Activated naive CD4-positive, alpha-beta T cell treated with anti-CD3 and anti-CD28 coated beads, Interleukin-2, amount 10 ng/mL, durations not matched to agents 7 days and 5 days (primary cell): ENCODE measurements around the gene PAX5.

ENCODE experiments used
- CTCF ChIA-PET: fragments of 350-600 bp; sonication (Branson Sonifier 250); formaldehyde crosslinking; loops from one replicate; lab custom pipeline; 2021; ENCODE audit warnings: antibody characterized with exemption; lab: Charles Lee
- DNase-seq: peaks from one replicate; pipeline ENCODE4 v3.0.0-alpha.2; 2020
- H3K27ac Mint-ChIP-seq: one replicate; pipeline ENCODE4 v1.8.0; 2021; ENCODE audit warnings: mild to moderate bottlenecking, moderate library complexity, mixed read lengths
- H3K27me3 Mint-ChIP-seq: one replicate; pipeline ENCODE4 v1.8.0; 2021; ENCODE audit warnings: mild to moderate bottlenecking, mixed read lengths
- H3K36me3 Mint-ChIP-seq: one replicate; pipeline ENCODE4 v1.8.0; 2021; ENCODE audit warnings: mixed read lengths
- H3K4me1 Mint-ChIP-seq: one replicate; pipeline ENCODE4 v1.8.0; 2021; ENCODE audit warnings: mixed read lengths
- H3K4me3 Mint-ChIP-seq: one replicate; pipeline ENCODE4 v1.8.0; 2021; ENCODE audit warnings: mild to moderate bottlenecking, moderate library complexity, mixed read lengths
- H3K9me3 Mint-ChIP-seq: one replicate; pipeline ENCODE4 v1.8.0; 2021; ENCODE audit warnings: mixed read lengths

Gene PAX5

DNA sequence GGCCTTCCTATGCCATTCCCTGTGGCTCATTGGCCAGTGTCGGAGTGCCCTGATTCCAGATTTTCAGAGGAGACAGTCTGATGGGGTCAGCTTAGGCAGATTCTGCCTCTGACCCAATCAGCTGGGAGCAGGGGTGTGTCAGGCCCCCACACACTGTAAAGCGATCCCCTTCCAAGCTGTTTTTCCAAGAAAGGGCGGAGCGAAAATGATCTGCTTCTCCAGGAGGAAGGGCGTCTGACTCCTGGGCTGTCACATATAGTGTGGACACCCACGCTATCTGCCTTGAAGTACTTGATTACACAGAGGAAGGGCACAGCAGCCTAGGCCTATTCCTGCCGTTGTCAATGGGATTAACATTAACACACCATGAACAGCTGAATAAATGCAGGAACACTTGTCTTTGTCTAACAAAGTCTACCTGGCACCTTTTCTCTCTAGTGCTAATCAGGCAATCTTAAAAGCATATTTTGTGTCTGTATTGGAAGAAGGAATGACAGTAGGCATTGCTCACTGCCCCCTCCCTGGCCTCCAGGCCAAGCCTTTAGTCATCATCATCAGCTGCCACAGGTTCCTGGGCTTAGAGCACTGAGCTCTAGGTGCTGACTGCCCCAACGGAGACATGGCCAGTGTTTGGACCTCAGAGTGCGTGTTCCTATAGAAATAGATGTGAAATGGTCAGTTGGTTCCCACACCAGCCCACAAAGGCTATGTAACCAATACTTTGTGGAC is 242.7 kb downstream of the PAX5 start:
- Mint-ChIP-seq H3K27ac (no peak overlapping the region), H3K4me1 (no peaks in the 10 kb centered on the region), H3K27me3 (peaks cover 7% of the 10 kb centered on the region), H3K4me3 (no peak overlapping the region), H3K9me3 (peaks cover 11% of the 10 kb centered on the region), H3K36me3 (no peaks in the 10 kb centered on the region)
- CTCF ChIA-PET: no interaction called here
- DNase-seq: no peak

DNA sequence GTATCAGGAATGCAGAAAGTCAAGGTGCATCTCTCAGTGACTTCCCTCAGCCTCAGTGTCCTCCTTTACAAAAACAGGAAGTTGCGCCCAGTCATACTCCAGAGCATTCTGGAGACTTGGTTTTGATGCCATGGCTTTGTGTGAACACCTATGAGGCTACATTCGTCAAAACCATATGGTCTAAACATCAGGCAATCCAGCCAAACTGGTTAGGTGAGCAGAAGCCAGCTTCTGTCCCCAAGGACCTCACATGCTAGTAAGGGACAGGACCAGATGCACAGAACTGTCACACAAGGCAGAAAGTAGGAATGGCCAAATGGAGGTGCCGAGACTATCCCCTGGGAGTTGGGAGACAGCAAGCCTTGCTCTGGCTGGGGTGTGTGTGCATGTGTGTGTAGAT is 244.2 kb downstream of the PAX5 start:
- DNase-seq: no peak
- Mint-ChIP-seq H3K27me3 (peaks cover 9% of the 10 kb centered on the region), H3K9me3 (peaks cover 11% of the 10 kb centered on the region), H3K27ac (no peak overlapping the region), H3K4me3 (no peak overlapping the region), H3K36me3 (no peaks in the 10 kb centered on the region), H3K4me1 (no peaks in the 10 kb centered on the region)
- CTCF ChIA-PET: interaction anchor here (1.0 kb wide), 1 partner anchor 14 kb away, joined by 4 read pairs; no protein-coding TSS in a partner anchor

DNA sequence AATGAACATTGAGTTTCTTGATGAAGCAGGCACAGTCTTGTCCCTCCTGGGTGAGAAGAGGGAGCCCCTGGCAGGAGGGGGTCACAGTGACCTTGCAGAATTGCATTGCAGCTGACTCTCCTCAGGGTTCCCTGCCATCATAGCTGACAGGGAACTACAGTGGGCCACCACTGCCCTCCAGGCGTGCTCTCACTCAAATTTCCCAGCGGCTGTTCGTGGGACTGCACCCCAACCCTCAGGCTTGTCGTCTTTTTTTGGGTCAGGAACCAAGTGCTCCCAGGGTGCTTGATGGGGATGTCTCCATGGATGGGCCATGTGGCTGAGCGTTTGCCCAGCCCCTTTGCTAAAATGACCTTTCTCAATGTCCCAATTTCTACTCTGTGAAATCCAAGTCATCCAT is 245.5 kb downstream of the PAX5 start:
- peaks cover 13% of the 10 kb centered on the region for H3K27me3 Mint-ChIP-seq
- H3K4me1 Mint-ChIP-seq: no peaks in the 10 kb centered on the region
- CTCF ChIA-PET: no interaction called here
- DNase-seq: peak; percentile 24
- H3K36me3 Mint-ChIP-seq: no peaks in the 10 kb centered on the region
- peaks cover 8% of the 10 kb centered on the region for H3K9me3 Mint-ChIP-seq
- no peak overlapping the region for H3K27ac Mint-ChIP-seq
- H3K4me3 Mint-ChIP-seq: no peak overlapping the region

GRCh38 chr9:36787709-36788108 is 246.4 kb downstream of the PAX5 start:
- CTCF ChIA-PET: no interaction called here
- Mint-ChIP-seq H3K36me3 (no peaks in the 10 kb centered on the region), H3K4me3 (no peak overlapping the region), H3K27me3 (peaks cover 15% of the 10 kb centered on the region), H3K27ac (no peak overlapping the region), H3K9me3 (peaks cover 3% of the 10 kb centered on the region), H3K4me1 (no peaks in the 10 kb centered on the region)
- DNase-seq: no peak
